Measurements from ENCODE around the gene CAMTA1. TPM values are rescaled to one million over a fixed set of nuclear protein-coding genes. Genes with fewer than 3 reads are reported as not detected.

CAMTA1 gene
- polyA plus RNA-seq, 1 experiment, result 23.1 TPM

DNA sequence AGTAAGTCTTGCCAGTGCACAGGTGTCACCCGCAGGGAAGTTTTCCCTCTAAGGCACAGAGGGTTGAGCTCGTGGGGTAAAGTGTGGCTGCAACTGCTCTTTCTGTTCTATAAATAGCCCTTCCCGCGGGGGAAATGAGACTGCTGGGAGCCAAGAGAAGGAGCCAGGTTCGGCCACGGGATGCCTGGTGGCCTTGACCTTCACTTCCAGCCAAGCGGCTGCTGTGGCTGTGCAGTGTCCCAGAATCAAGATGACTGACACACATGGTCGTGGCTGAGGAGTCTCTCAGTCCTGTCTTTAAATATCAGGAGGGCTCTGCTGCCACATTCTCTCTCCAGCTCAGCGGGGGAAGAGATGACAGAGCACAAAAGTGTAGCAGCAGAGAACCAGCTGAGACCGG lies 831.7 kb downstream of the CAMTA1 start:
- no peaks in the 10 kb centered on the region for H3K27me3 ChIP-seq (ENCODE audit: control insufficient read depth, insufficient read depth, low read length)
- DNase-seq (ENCODE audit: low read depth), result no peak
- H3K36me3 ChIP-seq (ENCODE audit: control insufficient read depth, insufficient read depth, low read length), result no peaks in the 10 kb centered on the region
- H3K4me3 ChIP-seq (ENCODE audit: low read depth, low read length), result no peak overlapping the region
- TF ChIP-seq, protein P1, sequence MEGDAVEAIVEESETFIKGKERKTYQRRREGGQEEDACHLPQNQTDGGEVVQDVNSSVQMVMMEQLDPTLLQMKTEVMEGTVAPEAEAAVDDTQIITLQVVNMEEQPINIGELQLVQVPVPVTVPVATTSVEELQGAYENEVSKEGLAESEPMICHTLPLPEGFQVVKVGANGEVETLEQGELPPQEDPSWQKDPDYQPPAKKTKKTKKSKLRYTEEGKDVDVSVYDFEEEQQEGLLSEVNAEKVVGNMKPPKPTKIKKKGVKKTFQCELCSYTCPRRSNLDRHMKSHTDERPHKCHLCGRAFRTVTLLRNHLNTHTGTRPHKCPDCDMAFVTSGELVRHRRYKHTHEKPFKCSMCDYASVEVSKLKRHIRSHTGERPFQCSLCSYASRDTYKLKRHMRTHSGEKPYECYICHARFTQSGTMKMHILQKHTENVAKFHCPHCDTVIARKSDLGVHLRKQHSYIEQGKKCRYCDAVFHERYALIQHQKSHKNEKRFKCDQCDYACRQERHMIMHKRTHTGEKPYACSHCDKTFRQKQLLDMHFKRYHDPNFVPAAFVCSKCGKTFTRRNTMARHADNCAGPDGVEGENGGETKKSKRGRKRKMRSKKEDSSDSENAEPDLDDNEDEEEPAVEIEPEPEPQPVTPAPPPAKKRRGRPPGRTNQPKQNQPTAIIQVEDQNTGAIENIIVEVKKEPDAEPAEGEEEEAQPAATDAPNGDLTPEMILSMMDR (IDR thresholded peaks at IDR 0.05; ENCODE audit: insufficient read depth, low read depth, low read length), result no peak
- ChIA-PET POLR2A (no interaction called here), CTCF (no interaction called here)

DNA sequence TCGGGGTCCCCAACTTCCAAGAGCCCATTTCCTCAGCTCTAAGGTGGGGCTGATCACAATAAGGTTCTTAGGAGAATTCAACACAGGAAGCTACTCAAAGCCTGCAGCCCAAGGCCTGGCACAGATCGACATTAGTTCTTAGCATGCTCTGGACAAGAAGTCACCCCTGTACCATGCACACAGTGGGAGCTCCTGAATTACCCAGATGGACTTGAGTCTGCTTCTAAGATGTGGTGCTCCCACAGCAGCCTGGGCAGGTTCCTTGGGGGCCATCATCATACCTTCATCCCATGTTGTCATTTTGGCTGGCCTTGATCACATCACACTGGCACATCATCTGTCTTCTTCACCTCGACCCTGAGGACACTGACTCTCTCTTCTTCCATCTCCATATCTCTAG lies 832.6 kb downstream of the CAMTA1 start:
- ChIA-PET POLR2A (no interaction called here), CTCF (no interaction called here)
- Histone ChIP-seq H3K36me3 (ENCODE audit: control insufficient read depth, insufficient read depth, low read length) (no peaks in the 10 kb centered on the region), H3K27me3 (ENCODE audit: control insufficient read depth, insufficient read depth, low read length) (no peaks in the 10 kb centered on the region), H3K4me3 (ENCODE audit: low read depth, low read length) (no peak overlapping the region)
- TF ChIP-seq, protein P1 (IDR thresholded peaks at IDR 0.05; ENCODE audit: insufficient read depth, low read depth, low read length), result no peak
- no peak for DNase-seq (ENCODE audit: low read depth)

DNA sequence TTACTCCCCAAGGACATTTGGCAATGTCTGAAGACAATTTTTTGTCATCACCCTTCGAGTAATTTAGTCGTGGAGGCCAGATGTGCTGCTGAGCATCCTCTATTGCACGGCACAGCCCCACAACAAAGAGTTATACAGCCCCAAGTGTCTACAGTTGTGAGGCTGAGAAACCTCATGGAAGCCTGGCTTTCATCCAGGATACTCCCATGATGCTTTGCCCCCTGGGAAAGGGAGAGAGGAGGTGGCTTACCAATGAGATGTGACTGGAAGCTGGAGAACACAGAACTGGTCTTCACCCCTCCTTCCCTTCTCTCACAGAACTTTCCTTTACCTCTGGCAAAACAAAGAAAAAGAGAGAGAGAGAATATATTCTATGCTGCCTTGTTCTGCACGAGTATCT lies 834.9 kb downstream of the CAMTA1 start:
- ChIA-PET CTCF (no interaction called here), POLR2A (no interaction called here)
- Histone ChIP-seq H3K36me3 (ENCODE audit: control insufficient read depth, insufficient read depth, low read length) (no peaks in the 10 kb centered on the region), H3K27me3 (ENCODE audit: control insufficient read depth, insufficient read depth, low read length) (no peaks in the 10 kb centered on the region), H3K4me3 (ENCODE audit: low read depth, low read length) (no peak overlapping the region)
- TF ChIP-seq, protein P1 (IDR thresholded peaks at IDR 0.05; ENCODE audit: insufficient read depth, low read depth, low read length), result no peak
- DNase-seq (ENCODE audit: low read depth), result no peak

DNA sequence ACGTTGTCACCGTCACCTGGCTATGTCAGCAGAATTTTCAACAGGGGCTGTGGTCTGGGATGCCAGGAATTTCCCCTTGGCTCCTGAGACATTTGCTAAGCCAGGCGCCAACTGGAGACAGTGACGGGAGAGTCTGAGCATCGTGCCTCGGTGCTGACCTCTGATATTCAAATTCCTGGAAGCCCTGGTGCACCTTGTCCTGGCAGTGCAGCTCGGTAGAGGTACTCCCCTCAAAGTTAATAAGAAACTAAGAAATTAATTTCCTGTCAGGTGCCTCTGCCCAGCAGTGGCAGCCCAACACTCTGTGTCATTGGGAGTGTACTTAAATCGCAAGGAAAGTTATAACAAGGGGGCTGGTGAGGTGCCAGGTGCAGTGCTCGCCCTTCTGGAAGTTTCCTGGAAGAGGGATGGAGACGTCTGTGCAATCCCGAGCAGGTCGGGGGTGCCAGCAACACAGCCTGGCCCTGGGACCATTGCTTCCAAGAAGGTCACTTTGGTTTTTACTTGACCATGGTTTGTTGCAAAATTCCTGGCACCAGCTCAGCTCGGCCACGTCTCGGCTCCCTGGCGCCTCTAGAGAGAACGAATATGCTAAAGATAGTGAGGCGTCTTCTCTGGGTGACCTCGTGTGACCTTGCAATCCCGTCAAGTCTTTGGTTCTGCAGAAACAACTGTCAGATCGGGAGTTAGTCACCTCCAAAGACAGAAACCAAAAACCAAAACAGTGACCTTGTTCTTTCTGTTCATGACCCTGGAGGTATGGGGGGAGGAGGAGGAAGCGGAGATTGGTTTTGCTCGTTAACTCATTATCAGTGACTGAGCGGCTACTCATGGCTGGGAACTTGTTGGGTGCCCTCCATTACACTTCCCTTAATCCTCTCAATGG lies 836.3 kb downstream of the CAMTA1 start:
- ChIA-PET CTCF (no interaction called here), POLR2A (no interaction called here)
- Histone ChIP-seq H3K36me3 (ENCODE audit: control insufficient read depth, insufficient read depth, low read length) (no peaks in the 10 kb centered on the region), H3K4me3 (ENCODE audit: low read depth, low read length) (no peak overlapping the region), H3K27me3 (ENCODE audit: control insufficient read depth, insufficient read depth, low read length) (no peaks in the 10 kb centered on the region)
- TF ChIP-seq, protein P1 (IDR thresholded peaks at IDR 0.05; ENCODE audit: insufficient read depth, low read depth, low read length), result no peak
- no peak for DNase-seq (ENCODE audit: low read depth)

DNA sequence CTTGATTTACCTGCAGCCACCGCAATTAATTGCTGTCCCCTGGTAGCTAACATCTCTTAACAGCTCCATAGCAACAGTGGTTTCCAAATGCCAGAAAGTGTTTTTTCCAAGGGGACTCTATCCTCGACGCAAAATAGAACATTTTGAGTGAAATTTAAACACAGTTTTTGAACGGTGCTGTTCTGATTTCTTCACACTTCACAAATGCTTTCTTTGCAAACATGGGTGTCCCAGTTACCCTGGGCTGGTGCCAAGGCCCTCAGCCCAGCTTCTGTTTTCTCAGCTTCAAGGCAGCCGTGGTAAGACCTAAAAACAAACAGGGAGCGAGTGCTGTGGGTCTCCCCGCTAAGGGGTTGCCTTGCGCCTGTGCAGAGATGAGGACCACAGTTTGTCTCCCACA lies 838.6 kb downstream of the CAMTA1 start:
- no peak for DNase-seq (ENCODE audit: low read depth)
- CTCF ChIA-PET, result no interaction called here
- POLR2A ChIA-PET, result no interaction called here
- TF ChIP-seq, protein P1 (IDR thresholded peaks at IDR 0.05; ENCODE audit: insufficient read depth, low read depth, low read length), result no peak
- Histone ChIP-seq H3K27me3 (ENCODE audit: control insufficient read depth, insufficient read depth, low read length) (0 out of 2 replicates have a peak, but pooled peaks cover 3% of the 10 kb centered on the region), H3K4me3 (ENCODE audit: low read depth, low read length) (no peak overlapping the region), H3K36me3 (ENCODE audit: control insufficient read depth, insufficient read depth, low read length) (no peaks in the 10 kb centered on the region)
